GM23338 (cell line): ENCODE results near the gene BRAF. TPM values are rescaled to one million over a fixed set of nuclear protein-coding genes. Genes with fewer than 3 reads are reported as not detected.
A peak's percentile ranks its signal among the peaks of the same experiment; 100 is the strongest.

Source experiments
- ATAC-seq: fragments of 200-7000 bp; cut with Tn5 transposase; 3 replicates; pipeline ENCODE4 v1.9.1; 2020
- DNase-seq: peaks from one replicate; pipeline ENCODE4 v3.0.0-alpha.2; 2015; ENCODE audit warnings: low spot score
- H2AFZ ChIP-seq: fragments of 200-600 bp; sonication (generic); 2 replicates; pipeline ENCODE4 v1.8.0; 2016; ENCODE audit warnings: antibody characterized with exemption, mild to moderate bottlenecking, moderate library complexity
- H3F3A ChIP-seq: fragments of 200-600 bp; sonication (generic); replicated peaks from 2 replicates; pipeline ENCODE4 v1.8.0; 2017; ENCODE audit warnings: antibody characterized with exemption, mixed run types, low read depth
- H3K27ac ChIP-seq: fragments of 200-600 bp; sonication (generic); 2 replicates; pipeline ENCODE4 v1.6.1; 2016; ENCODE audit warnings: low read depth
- H3K27me3 ChIP-seq: fragments of 200-600 bp; sonication (generic); 2 replicates; pipeline ENCODE4 v1.8.0; 2016; ENCODE audit warnings: mild to moderate bottlenecking, mixed run types, moderate library complexity; ENCODE audit not compliant: insufficient read depth
- H3K36me3 ChIP-seq: fragments of 200-600 bp; sonication (generic); 2 replicates; pipeline ENCODE4 v1.8.0; 2016; ENCODE audit warnings: mild to moderate bottlenecking; ENCODE audit not compliant: insufficient read depth
- H3K4me1 ChIP-seq: fragments of 200-600 bp; sonication (generic); 2 replicates; pipeline ENCODE4 v1.8.0; 2016; ENCODE audit warnings: mild to moderate bottlenecking, moderate library complexity; ENCODE audit not compliant: insufficient read depth
- H3K4me2 ChIP-seq: fragments of 200-600 bp; sonication (generic); 2 replicates; pipeline ENCODE4 v1.7.1; 2017; ENCODE audit warnings: mixed run types
- H3K4me3 ChIP-seq: fragments of 200-600 bp; sonication (generic); 2 replicates; pipeline ENCODE4 v1.6.1; 2016; ENCODE audit warnings: mixed run types
- H3K79me2 ChIP-seq: fragments of 200-600 bp; sonication (generic); replicated peaks from 2 replicates; pipeline ENCODE4 v1.8.0; 2017; ENCODE audit warnings: mild to moderate bottlenecking; ENCODE audit not compliant: insufficient read depth
- H3K9me2 ChIP-seq: fragments of 200-600 bp; sonication (generic); 2 replicates; pipeline ENCODE4 v1.8.0; 2017; ENCODE audit not compliant: insufficient read depth
- H4K20me1 ChIP-seq: fragments of 200-600 bp; sonication (generic); replicated peaks from 2 replicates; pipeline ENCODE4 v1.8.0; 2017; ENCODE audit warnings: mild to moderate bottlenecking; ENCODE audit not compliant: insufficient read depth
- H3K27ac Mint-ChIP-seq: 2 replicates; pipeline ENCODE4 v1.8.0; 2020; ENCODE audit warnings: inconsistent platforms, mild to moderate bottlenecking, moderate library complexity, mixed read lengths
- H3K27me3 Mint-ChIP-seq: 3 replicates; pipeline ENCODE4 v1.8.0; 2022; ENCODE audit warnings: low read depth, mild to moderate bottlenecking, moderate library complexity, mixed read lengths, inconsistent platforms; ENCODE audit not compliant: insufficient read depth, poor library complexity
- H3K36me3 Mint-ChIP-seq: 3 replicates; pipeline ENCODE4 v1.8.0; 2021; ENCODE audit warnings: low read depth, mild to moderate bottlenecking, inconsistent platforms, moderate library complexity, mixed read lengths
- H3K4me1 Mint-ChIP-seq: 3 replicates; pipeline ENCODE4 v1.8.0; 2020; ENCODE audit warnings: mild to moderate bottlenecking, inconsistent platforms, mixed read lengths
- H3K4me3 Mint-ChIP-seq: 3 replicates; pipeline ENCODE4 v1.8.0; 2021; ENCODE audit warnings: moderate library complexity, mild to moderate bottlenecking, inconsistent platforms, mixed read lengths
- H3K9me3 Mint-ChIP-seq: 3 replicates; pipeline ENCODE4 v1.8.0; 2020; ENCODE audit warnings: moderate library complexity, mild to moderate bottlenecking, inconsistent platforms, mixed read lengths
- EZH2phosphoT487 ChIP-seq: fragments of 200-600 bp; sonication (generic); IDR thresholded peaks from one replicate; pipeline ENCODE4 v1.8.1; 2018; ENCODE audit warnings: antibody characterized with exemption; ENCODE audit not compliant: unreplicated experiment
- JUNB ChIP-seq: IDR thresholded peaks from one replicate; pipeline ENCODE4 v1.6.1; 2016; ENCODE audit warnings: antibody characterized with exemption; ENCODE audit not compliant: unreplicated experiment
- NANOG ChIP-seq: IDR thresholded peaks from 2 replicates; pipeline ENCODE4 v1.6.1; 2016; ENCODE audit warnings: antibody characterized with exemption, borderline replicate concordance
- ZNF114 ChIP-seq: fragments of 250-450 bp; sonication (Bioruptor Pico); IDR thresholded peaks from 2 replicates; pipeline ENCODE4 v1.5.0; 2020; ENCODE audit warnings: mild to moderate bottlenecking, moderate library complexity
- ZNF331 ChIP-seq: fragments of 250-450 bp; sonication (Bioruptor Pico); IDR thresholded peaks from 2 replicates; pipeline ENCODE4 v1.5.0; 2020; ENCODE audit warnings: low read depth, mild to moderate bottlenecking, moderate library complexity
- polyA plus RNA-seq: library from polyadenylated mRNA; unstranded; fragments of >200 nt; fragmentation: Nextera tagmentation; extraction: Ambion mirVana; gene quantifications from 2 replicates; pipeline ENCODE4 v1.2.1, GENCODE V29; 2016
- total RNA-seq: library from RNA; depleted of rRNA; stranded (reverse); fragments of >200 nt; shearing (Covaris generic); gene quantifications from 2 replicates; pipeline ENCODE4 v1.2.3, GENCODE V29; 2014
- TF ChIP-seq, protein P1 (sequence below): IDR thresholded peaks from 2 replicates; pipeline ENCODE4 v1.6.1; 2016; ENCODE audit warnings: antibody characterized with exemption
- TF ChIP-seq, protein P2 (sequence below), 2 experiments: fragments of 200-600 bp in 1 of 2; sonication (generic) in 1 of 2; conservative IDR thresholded peaks; 2 replicates each; pipeline versions ENCODE4 v1.5.1 to v1.6.1; 2016 to 2017; ENCODE audit warnings: antibody characterized with exemption in 2 of 2, low read depth in 2 of 2, mild to moderate bottlenecking in 2 of 2, moderate library complexity in 1 of 2
- TF ChIP-seq, protein P3 (sequence below): fragments of 250-450 bp; sonication (Bioruptor Pico); IDR thresholded peaks from 2 replicates; pipeline ENCODE4 v1.5.0; 2020; ENCODE audit warnings: mild to moderate bottlenecking, moderate library complexity
- TF ChIP-seq, protein P4 (sequence below): IDR thresholded peaks from one replicate; pipeline ENCODE4 v1.6.1; 2018; ENCODE audit warnings: antibody characterized with exemption; ENCODE audit not compliant: unreplicated experiment

BRAF gene
- total and polyA plus RNA-seq, 2 experiments from 2014 or later, result 14.6 to 36.8 TPM

DNA sequence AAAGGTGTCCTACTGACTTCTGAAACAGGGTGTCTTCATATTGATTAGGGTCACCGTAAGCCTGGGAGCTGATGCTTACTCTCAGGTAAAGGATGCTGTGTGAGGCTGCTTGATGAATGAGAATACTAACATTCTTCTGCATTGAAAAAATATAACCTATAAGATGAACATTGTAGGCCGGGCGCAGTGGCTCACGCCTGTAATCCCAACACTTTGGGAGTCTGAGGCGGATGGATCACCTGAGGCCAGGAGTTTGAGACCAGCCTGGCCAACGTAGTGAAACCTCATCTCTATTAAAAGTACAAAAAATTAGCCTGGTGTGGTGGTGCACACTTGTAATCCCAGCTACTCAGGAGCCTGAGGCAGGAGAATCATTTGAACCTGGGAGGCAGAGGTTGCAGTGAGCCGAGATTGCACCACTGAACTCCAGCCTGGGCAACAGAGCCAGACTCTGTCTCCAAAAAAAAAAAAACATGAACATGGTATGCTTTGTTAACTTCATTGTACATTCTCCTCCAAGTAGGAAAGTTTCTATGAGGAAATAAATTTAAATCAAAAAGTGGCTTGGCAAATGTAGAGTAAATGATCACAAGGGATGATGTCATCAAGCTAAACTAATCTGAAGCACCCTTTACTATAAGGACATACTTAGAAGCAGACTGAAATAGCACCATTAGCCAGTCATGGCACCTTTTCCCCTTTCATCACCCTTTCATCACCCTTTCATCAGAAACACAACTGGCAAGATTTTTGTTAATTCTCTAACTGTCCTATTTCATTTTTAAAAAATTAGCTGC, 1.5 kb upstream of the BRAF start:
- peaks cover 23% of the 10 kb centered on the region for H4K20me1 ChIP-seq
- ATAC-seq (no peak), DNase-seq (no peak)
- Mint-ChIP-seq H3K27ac (no peak overlapping the region), H3K36me3 (no peaks in the 10 kb centered on the region), H3K9me3 (no peaks in the 10 kb centered on the region), H3K27me3 (peaks cover 3% of the 10 kb centered on the region), H3K4me1 (no peaks in the 10 kb centered on the region), H3K4me3 (peak overlapping the region; percentile 92; the same call in 2 of the 3 replicates)
- TF ChIP-seq, protein P1, sequence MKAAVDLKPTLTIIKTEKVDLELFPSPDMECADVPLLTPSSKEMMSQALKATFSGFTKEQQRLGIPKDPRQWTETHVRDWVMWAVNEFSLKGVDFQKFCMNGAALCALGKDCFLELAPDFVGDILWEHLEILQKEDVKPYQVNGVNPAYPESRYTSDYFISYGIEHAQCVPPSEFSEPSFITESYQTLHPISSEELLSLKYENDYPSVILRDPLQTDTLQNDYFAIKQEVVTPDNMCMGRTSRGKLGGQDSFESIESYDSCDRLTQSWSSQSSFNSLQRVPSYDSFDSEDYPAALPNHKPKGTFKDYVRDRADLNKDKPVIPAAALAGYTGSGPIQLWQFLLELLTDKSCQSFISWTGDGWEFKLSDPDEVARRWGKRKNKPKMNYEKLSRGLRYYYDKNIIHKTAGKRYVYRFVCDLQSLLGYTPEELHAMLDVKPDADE, result no peak
- no peak for TF ChIP-seq NANOG
- no peak for TF ChIP-seq ZNF331 (CRISPR knock-in tag)
- TF ChIP-seq JUNB, result no peak
- no peak for TF ChIP-seq EZH2phosphoT487
- TF ChIP-seq, protein P2, sequence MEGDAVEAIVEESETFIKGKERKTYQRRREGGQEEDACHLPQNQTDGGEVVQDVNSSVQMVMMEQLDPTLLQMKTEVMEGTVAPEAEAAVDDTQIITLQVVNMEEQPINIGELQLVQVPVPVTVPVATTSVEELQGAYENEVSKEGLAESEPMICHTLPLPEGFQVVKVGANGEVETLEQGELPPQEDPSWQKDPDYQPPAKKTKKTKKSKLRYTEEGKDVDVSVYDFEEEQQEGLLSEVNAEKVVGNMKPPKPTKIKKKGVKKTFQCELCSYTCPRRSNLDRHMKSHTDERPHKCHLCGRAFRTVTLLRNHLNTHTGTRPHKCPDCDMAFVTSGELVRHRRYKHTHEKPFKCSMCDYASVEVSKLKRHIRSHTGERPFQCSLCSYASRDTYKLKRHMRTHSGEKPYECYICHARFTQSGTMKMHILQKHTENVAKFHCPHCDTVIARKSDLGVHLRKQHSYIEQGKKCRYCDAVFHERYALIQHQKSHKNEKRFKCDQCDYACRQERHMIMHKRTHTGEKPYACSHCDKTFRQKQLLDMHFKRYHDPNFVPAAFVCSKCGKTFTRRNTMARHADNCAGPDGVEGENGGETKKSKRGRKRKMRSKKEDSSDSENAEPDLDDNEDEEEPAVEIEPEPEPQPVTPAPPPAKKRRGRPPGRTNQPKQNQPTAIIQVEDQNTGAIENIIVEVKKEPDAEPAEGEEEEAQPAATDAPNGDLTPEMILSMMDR (conservative IDR thresholded peaks at IDR 0.05; ENCODE audit: low read depth in 2 of 2), result no peak
- TF ChIP-seq, protein P3, sequence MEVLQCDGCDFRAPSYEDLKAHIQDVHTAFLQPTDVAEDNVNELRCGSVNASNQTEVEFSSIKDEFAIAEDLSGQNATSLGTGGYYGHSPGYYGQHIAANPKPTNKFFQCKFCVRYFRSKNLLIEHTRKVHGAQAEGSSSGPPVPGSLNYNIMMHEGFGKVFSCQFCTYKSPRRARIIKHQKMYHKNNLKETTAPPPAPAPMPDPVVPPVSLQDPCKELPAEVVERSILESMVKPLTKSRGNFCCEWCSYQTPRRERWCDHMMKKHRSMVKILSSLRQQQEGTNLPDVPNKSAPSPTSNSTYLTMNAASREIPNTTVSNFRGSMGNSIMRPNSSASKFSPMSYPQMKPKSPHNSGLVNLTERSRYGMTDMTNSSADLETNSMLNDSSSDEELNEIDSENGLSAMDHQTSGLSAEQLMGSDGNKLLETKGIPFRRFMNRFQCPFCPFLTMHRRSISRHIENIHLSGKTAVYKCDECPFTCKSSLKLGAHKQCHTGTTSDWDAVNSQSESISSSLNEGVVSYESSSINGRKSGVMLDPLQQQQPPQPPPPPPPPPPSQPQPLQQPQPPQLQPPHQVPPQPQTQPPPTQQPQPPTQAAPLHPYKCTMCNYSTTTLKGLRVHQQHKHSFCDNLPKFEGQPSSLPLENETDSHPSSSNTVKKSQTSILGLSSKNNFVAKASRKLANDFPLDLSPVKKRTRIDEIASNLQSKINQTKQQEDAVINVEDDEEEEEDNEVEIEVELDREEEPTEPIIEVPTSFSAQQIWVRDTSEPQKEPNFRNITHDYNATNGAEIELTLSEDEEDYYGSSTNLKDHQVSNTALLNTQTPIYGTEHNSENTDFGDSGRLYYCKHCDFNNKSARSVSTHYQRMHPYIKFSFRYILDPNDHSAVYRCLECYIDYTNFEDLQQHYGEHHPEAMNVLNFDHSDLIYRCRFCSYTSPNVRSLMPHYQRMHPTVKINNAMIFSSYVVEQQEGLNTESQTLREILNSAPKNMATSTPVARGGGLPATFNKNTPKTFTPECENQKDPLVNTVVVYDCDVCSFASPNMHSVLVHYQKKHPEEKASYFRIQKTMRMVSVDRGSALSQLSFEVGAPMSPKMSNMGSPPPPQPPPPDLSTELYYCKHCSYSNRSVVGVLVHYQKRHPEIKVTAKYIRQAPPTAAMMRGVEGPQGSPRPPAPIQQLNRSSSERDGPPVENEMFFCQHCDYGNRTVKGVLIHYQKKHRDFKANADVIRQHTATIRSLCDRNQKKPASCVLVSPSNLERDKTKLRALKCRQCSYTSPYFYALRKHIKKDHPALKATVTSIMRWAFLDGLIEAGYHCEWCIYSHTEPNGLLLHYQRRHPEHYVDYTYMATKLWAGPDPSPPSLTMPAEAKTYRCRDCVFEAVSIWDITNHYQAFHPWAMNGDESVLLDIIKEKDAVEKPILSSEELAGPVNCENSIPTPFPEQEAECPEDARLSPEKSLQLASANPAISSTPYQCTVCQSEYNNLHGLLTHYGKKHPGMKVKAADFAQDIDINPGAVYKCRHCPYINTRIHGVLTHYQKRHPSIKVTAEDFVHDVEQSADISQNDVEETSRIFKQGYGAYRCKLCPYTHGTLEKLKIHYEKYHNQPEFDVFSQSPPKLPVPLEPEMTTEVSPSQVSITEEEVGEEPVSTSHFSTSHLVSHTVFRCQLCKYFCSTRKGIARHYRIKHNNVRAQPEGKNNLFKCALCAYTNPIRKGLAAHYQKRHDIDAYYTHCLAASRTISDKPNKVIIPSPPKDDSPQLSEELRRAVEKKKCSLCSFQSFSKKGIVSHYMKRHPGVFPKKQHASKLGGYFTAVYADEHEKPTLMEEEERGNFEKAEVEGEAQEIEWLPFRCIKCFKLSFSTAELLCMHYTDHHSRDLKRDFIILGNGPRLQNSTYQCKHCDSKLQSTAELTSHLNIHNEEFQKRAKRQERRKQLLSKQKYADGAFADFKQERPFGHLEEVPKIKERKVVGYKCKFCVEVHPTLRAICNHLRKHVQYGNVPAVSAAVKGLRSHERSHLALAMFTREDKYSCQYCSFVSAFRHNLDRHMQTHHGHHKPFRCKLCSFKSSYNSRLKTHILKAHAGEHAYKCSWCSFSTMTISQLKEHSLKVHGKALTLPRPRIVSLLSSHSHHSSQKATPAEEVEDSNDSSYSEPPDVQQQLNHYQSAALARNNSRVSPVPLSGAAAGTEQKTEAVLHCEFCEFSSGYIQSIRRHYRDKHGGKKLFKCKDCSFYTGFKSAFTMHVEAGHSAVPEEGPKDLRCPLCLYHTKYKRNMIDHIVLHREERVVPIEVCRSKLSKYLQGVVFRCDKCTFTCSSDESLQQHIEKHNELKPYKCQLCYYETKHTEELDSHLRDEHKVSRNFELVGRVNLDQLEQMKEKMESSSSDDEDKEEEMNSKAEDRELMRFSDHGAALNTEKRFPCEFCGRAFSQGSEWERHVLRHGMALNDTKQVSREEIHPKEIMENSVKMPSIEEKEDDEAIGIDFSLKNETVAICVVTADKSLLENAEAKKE (CRISPR knock-in tag), result no peak
- no peak for TF ChIP-seq ZNF114 (CRISPR knock-in tag)
- TF ChIP-seq, protein P4, sequence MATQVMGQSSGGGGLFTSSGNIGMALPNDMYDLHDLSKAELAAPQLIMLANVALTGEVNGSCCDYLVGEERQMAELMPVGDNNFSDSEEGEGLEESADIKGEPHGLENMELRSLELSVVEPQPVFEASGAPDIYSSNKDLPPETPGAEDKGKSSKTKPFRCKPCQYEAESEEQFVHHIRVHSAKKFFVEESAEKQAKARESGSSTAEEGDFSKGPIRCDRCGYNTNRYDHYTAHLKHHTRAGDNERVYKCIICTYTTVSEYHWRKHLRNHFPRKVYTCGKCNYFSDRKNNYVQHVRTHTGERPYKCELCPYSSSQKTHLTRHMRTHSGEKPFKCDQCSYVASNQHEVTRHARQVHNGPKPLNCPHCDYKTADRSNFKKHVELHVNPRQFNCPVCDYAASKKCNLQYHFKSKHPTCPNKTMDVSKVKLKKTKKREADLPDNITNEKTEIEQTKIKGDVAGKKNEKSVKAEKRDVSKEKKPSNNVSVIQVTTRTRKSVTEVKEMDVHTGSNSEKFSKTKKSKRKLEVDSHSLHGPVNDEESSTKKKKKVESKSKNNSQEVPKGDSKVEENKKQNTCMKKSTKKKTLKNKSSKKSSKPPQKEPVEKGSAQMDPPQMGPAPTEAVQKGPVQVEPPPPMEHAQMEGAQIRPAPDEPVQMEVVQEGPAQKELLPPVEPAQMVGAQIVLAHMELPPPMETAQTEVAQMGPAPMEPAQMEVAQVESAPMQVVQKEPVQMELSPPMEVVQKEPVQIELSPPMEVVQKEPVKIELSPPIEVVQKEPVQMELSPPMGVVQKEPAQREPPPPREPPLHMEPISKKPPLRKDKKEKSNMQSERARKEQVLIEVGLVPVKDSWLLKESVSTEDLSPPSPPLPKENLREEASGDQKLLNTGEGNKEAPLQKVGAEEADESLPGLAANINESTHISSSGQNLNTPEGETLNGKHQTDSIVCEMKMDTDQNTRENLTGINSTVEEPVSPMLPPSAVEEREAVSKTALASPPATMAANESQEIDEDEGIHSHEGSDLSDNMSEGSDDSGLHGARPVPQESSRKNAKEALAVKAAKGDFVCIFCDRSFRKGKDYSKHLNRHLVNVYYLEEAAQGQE, result no peak
- no peak overlapping the region for H3K4me3 ChIP-seq
- H3K27me3 ChIP-seq, result no peaks in the 10 kb centered on the region
- no peak overlapping the region for H3K27ac ChIP-seq
- H3K4me2 ChIP-seq, result no peak overlapping the region
- no peaks in the 10 kb centered on the region for H3F3A ChIP-seq
- no peaks in the 10 kb centered on the region for H3K36me3 ChIP-seq
- peaks cover 20% of the 10 kb centered on the region for H3K4me1 ChIP-seq
- H3K79me2 ChIP-seq, result peaks cover 32% of the 10 kb centered on the region
- H3K9me2 ChIP-seq, result no peaks in the 10 kb centered on the region
- no peak overlapping the region for H2AFZ ChIP-seq
